GM21786 (cell line): ENCODE data around the gene PDLIM7.
A peak's percentile ranks its signal among the peaks of the same experiment; 100 is the strongest.
"Not testable (repeated sequence)": the region's sequence is repeated elsewhere in the genome, so short reads cannot be mapped to it uniquely, and the experiment has no call there.

Source experiments
- ATAC-seq: cut with Tn5 transposase; IDR thresholded peaks from one replicate; pipeline ENCODE4 v1.9.1; 2021; ENCODE audit not compliant: unreplicated experiment

The PDLIM7 gene, protein sequence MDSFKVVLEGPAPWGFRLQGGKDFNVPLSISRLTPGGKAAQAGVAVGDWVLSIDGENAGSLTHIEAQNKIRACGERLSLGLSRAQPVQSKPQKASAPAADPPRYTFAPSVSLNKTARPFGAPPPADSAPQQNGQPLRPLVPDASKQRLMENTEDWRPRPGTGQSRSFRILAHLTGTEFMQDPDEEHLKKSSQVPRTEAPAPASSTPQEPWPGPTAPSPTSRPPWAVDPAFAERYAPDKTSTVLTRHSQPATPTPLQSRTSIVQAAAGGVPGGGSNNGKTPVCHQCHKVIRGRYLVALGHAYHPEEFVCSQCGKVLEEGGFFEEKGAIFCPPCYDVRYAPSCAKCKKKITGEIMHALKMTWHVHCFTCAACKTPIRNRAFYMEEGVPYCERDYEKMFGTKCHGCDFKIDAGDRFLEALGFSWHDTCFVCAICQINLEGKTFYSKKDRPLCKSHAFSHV

DNA sequence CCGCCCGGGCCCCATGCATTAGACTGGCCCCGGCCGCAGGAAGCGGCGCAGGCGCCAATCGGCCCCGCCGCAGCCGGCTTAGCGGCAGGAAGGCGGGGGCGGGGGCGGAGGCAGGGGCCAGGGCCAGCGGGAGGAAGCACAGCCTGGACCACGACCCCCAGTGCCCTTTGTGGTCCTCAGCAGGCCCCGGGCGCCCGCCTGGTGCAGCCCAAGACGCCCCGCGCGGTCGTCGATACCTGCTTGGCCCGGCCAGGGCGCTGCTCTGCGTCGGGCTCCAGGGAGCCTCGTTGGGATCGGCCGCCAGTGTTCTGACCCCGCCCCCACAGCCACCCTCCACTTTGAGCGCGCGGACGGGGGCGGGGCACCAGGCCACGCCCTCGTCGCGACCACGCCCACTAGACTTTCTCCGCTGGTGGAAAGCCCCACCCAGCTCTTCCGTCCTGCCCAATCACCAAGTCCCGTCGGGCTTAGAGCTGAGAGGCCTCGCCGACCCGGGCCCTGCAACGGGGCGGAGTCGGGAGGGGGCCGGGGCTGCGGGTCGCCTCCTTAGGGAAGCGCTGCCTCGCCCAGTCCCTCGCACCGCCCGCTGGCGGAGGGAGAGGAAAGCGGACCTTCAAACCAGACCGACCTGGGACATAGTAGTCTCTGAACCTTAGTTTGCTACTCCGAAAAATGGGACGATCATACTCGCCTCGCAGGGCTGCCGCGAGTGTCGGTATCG is at the start of gene PDLIM7:
TSS of gene PDLIM7 (minus strand) at position 313 of the 721 bp plus-strand sequence. CDS start 1,092 bp downstream, outside the sequence.
- peak; percentile 65 for ATAC-seq

DNA sequence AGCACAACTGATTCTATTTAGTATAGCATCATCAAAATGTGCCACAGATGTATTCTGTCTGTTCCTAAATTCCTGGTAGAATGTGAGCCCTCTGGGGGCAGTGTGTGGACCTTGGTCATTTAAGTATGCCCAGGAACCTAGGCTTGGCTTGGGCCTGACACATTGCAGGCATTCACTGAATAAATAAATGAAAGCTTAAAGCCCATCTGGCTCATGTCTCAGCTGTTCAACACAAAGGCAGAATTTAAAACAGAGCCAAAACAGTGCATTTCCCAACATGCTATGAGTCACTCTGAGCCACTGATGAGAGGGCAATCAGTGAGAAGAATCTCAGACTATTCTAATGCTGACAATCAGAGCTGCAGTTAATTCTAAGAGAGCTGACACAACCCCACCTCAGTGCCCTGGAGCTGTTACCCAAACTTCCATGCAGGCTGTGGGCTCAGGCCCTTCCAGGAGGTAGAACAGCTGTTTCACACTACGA is 48.9 kb upstream of the PDLIM7 start:
- ATAC-seq: no peak

DNA sequence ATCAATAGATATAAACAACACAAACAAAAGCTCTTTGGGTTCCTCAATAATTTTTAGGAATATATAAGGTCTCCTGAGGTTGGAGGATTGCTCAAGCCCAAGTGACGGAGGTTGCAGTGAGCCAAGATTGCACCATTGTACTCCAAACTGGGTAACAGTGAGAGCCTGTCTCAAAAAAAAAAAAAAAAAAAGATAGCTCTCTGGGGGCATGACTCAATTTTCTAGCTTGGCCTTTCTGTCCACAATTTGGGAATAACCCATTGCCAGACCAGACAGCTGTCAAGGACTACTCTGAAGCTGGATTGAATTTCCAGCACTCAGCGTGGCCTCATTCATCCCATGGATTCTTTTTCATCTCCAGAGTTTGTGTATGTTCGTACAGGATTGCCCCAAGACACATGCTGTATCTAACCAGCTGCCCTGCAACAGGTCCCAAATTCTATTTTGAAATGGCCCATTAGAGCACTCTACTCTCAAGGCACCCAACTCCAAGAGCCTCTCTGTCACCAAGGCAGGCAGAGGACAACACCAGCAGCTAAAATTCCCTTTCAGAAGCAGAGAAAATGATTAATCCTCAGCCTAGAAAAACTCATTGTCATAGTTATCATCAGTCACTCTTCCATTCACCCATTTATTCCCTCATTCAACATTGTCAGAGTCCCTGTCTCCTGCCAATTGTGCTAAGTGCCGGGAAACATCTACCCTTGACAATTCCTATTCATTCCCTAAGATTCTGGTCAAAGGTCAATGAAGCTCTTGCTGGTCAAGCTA is 48.3 kb upstream of the PDLIM7 start:
- ATAC-seq: no peak

DNA sequence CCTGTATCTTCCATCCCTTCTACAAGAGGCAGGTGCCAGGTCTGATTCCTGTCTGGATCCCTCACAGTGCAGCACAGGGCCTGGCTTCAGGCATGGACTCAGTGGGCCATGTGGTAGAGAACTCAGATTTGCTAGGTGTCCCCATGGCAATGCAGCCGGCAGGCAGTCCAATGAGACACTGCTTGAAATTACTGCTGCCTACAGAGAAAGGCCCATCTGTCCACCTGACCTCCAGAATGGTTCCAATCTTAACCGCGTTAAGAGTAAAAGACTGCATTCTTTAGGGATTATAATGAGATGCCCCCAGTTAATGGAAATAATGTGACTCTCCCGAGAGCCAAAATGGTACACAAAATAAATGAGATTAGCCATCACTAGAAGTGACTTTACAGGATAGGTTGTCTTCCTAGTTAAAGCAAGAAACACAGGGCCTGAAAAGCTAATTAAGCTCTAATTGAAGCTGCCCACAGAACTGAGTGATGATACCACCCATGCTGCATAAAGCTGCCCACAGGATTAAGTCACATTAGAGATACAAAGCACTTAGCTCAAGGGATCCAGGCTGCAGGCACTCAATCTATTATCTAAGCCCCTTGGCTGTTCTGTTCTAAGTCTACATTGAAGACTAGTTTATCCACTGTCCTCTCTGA is 45.5 kb upstream of the PDLIM7 start:
- no peak for ATAC-seq

DNA sequence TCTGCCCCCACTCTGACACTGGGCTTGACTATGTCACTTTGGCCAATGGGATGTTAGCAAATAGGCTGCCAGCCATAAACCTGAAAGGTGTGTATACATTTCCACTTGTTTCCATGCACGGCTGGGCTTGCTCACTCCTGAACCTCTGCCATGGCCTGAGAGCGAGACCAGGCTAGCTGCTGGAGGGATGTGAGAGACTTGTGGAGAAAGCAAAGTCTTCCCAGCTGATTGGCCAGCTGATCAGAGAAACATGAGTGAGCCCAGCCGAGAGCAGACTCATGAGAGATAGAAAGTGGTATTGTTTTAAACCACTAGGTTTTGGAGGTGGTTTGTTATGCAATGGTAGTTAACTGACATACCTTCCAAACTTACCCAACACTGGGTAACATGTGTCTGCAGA is 43.0 kb upstream of the PDLIM7 start:
- ATAC-seq: no peak

DNA sequence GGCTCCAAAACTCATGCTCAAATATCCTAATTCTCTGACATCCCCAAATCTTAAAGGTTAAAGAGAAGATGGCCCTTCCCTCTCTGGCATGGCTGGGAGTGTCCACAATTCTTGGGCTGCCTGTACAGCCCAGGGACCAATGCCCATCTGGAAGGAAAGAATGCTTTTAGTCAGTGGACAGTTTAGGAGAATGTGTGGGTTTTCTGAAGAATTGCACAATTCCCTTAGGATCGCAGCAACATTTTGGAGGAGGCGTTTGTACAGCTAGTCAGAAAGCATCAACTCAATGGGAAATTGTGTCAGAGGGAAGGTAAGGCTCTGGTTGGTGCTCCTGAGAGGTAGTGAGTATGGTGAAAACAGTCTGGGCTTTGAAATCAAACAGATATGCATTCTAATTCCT is 42.0 kb upstream of the PDLIM7 start:
- ATAC-seq: no peak

DNA sequence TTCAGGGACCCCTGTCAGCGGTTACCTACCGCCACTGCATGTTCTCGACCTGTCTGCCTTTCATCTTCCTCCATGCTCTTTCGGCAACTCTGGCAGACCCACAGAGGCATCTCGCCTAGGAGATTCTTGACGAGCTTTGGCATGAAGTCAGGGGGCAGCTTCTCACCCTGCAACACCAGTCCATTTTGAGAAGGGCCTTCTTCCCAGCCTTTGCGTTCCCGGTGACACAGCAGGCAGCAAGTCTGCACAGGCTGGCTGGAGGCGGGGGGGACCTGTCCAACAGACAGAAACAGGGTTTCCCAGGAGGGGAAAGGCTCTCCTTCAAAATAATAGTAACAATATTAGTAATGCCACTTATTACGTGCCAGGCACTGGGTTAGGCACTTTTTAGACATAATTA is 41.5 kb upstream of the PDLIM7 start:
- no peak for ATAC-seq

DNA sequence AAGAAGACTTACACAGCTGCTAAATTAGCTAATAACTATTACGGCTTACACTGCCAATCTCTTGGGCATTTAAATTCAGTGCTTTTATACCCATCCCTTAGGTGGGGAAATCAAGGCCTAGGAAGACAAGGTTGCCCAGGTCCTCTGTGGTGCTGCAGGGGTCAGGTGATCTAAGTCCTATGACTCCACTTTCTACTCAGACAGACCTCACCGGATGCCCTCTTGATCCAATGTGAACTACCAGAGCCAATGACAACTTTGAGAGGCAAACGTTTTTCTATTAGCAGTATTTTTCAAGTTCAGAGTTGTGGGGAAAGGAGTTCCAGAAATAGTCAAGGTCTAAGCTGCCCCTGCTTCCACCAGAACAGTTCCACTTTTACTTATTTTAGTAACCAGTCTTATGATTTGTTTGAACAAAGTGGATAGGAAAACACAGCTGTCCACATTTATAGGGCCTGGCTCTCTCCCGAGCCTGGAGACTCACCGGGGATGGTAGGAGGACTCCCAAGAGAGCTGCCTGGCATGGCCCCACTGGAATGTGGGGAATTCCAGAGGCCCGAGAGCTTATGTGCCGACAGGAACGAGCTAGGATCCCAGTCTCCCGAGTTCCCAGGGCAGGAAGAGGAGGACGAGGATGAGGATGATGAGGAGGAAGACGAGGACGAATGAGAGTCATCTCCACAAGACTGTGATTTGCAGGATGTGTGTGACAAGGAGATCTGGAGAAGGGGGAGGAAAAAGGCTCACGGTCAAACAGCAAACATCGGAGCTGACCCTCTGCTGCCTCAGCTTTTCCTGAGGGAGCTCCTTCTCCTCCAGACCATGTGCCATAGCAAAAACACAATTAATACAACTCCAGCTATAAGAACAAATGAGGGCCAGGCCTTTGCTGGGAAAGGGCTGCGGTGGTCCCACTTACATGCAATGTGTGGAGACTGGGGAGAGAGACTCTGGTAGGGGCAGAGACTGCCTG is 40.3 kb upstream of the PDLIM7 start:
- ATAC-seq: no peak

DNA sequence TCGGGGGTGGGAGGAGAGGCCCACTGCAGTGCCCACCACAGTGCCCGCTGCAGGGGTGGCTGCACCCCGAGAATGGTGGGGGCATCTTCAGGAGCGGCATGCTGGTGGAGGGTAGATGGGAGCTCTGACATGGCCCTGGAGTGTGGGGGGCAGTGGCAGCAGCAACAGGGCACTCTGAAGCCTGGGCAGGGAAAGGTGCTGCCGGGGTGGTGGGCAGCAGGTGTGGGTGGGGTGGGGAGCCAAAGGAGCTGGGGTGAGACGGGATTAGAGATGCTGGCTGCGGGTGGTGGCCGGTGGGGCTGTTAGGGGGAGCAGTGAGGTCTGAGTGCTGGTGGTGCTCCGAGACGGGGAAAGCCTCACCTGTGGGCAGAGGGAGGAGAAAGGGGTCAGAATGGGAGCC is 39.0 kb upstream of the PDLIM7 start:
- ATAC-seq: no peak

DNA sequence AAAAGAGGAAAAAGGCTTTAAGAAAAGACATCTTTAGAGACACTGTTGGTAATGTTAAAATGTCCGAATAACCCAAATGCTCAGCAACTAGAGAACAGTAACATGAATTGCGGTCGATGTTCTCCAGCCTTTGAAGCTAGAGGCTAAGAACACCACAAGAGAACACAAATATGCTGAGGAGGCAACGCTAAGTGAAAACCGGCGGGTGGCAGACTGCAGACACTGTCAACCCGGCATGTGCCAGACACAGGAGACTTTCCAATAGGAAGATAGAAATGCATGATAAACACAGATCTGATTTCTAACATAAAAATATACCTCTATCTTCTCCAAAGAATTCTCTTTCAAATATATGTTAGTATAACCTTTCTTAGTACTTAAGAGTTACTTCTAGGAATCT is 37.7 kb upstream of the PDLIM7 start:
- ATAC-seq: no peak

DNA sequence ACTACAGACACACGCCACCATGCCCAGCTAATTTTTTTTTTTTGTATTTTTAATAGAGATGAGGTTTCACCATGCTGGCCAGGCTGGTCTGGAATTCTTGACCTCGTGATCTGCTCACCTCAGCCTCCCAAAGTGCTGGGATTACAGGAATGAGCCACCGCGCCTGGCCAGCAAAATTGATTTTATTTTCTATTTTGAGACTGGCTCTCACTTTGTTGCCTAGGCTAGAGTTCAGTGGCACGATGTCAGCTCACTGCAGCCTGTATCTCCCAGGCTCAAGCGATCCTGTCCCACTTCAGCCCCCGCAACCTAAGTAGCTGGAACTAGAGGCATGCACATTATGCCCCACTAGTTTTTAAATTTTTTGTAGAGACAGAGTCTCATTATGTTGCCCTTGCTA is 37.0 kb upstream of the PDLIM7 start:
- ATAC-seq: not testable (repeated sequence)

DNA sequence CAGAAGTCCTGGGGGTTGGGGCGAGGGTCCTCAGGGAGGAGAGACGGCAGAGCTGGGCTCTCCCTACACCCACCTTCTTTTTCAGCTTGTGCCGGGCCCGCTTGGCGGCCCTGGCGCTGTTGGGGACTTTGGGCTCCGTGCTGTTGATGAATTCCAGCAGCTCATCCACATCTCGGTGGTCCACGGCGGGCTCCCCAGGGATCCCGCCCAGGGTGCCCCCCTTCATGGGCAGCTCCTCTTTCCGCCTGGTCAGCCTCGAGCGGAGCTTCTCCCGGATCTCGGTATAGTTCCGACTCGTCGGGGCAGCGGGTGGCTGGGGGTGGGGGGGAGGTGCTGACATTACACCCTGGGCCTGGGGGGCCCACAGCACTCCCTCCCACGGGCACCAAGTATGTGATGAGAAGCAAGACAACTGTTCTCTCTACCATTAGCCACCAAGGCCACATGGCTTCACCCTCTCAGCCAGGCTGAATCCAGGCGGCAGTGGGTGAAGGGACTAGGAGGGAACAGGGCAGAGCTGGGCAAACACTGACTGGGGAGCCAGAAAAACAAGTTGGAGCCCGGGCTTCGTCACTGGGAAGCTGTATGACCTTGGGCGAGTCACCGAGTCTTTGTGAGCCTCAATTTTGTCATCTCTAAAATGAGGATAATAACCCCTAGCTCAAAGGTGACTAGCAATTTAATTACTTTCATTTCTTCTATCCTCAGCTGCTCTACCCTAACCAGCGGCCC is 34.0 kb upstream of the PDLIM7 start:
- no peak for ATAC-seq

DNA sequence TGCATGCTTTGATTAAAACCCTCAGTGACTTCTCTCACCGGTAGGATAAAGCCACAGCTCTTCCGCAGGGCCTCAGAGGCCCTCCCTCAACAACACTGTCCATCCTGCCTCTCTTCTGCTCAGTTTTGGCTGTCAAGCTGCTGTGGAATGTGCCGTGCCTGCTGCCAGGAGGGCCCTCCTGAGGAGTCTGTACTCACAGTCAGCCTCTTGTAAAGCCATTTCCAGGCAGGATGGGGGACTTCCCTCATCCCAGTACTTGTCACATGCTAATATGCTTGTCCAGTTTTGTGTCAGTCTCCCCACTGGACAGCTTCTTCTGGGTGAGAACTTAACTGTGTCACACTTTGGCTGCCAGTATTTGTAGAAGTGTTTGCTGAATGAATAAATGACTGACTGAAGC is 33.2 kb upstream of the PDLIM7 start:
- no peak for ATAC-seq

DNA sequence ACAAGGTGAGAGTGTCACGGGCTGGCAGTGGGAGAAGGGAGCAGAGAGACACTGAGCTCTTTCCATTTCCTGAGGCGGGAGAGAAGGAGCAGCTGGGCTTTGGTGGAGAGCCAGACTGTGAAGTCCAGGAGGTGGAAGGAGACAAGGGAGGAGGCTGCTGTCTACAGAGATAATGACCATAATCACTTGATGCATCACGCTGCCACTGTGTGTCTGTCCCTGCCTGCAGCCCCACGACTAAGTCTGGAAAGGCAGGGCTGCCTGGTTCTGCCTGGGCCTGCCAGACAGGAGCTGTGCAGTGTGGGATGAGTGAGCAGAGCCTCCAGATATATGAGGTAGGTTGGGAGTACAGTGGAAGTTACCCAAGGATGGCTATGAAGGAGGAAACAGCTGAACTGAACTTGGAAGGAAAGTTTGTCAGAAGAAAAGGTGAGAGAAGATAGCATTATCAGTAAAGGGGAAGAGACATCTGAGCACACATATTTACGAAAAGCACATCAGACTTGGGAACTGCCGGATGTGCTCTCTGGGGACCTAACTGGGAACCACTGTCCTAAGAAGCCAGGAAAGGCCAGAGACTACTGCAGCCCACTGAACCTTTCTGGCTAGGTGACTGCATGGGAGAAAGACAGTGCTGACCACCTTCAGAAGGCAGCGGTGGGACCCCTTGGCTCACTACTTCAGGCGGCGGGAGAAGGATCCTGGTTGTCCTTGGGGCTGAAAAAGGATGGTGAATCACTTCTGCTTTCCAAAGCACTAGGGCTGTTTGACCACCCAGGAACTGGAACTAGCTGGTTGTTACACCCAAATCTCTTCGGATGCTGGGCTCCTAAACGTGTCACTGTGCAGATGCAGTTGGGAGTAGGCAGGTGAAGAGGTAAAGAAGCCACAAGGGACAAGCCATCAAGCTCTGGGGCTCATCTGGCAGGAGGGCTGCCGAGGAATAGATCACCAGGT is 32.1 kb upstream of the PDLIM7 start:
- ATAC-seq: no peak

DNA sequence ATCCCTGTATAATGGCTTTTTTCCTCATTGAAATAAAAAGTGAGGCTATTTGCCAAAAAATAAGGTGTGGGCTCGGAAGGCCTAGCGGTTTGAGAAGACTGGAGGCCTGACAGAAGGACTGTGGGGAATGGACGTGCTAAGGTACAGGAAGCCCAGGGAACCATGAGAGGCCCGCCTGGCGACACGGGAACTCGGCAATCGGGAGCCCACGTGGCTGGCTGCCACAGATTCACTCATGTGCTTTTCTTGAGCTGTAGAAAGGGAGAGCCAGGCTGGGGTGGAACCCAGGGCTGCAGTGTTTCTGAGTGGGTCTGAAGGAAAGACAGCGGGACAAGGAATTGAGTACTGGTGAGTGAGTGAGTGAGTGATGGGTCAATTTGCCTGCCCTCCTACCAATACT is 31.2 kb upstream of the PDLIM7 start:
- no peak for ATAC-seq

DNA sequence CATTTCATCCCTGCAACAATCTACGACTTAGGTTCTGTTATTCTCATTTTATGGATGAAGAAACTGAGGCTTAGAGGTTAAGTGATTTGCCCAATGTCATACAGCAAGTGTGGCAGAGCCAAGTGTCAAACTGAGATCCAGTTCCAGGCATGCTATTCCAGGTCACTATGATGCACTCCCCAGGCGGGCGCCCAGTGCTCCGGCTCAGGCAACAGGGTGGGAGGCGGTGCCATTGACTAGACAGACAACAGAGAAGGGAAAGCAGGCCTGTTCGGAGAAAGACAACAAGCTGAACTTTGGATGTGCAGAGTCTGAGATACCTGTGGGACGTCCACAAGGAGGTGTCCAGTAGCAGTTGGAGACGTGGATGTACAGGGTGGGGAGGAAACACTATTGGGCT is 30.2 kb upstream of the PDLIM7 start:
- ATAC-seq: no peak

DNA sequence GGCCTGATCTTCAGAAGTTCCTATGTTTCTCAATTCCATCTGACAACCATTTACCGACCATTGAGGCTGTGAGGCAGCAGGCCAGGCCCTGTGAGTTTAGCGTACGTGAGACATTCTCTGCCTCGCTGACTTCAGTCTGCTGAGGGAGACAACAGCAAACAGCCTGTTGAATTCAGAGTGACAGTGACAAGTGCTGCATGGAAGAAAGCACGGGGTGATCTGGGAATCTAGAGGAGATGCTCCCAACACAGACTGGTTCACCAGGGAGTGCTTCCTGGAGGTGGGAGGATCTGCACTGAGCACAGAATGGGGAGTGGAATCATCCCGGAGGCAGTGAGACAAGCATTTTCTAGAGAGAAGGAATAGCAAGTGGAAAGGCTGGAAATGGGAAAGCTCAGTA is 29.4 kb upstream of the PDLIM7 start:
- no peak for ATAC-seq

DNA sequence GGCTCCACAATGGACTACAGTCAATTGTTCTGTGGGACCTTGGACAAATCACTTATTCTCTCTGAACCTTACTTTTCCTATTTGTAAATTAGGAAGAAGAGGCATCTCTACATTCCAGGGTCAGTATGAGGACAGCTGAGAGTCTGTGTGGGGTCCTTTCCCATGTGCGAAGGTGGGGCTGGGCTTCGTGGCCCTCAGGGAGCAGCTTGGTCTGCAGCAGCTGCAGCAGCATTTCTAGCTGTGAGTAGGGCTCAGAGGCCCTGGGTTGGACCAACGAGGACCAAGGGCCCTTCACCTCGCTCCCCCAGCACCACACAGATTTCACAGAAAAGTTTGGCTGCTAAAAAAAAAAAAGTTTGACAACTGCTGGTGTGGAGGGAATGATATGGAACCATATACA is 28.8 kb upstream of the PDLIM7 start:
- ATAC-seq: no peak
